DND-41 (cell line): ENCODE results near the gene TMEM63C.

Source experiments
- ATAC-seq: fragments of 200-7000 bp; cut with Tn5 transposase; 3 replicates; pipeline ENCODE4 v1.9.1; 2021; ENCODE audit warnings: low read depth; ENCODE audit not compliant: insufficient read depth
- DNase-seq: peaks from one replicate; pipeline ENCODE4 v3.0.0-alpha.2; 2020
- H2AFZ ChIP-seq: 2 replicates; pipeline ENCODE4 v1.6.0; 2012; ENCODE audit warnings: low read depth, low read length
- H3K27ac ChIP-seq: 2 replicates; pipeline ENCODE4 v1.5.1; 2012; ENCODE audit warnings: low read length, inconsistent platforms
- H3K27me3 ChIP-seq: fragments of 200-600 bp; sonication (generic); 2 replicates; pipeline ENCODE4 v1.6.0; 2012; ENCODE audit warnings: low read length, mild to moderate bottlenecking, inconsistent platforms; ENCODE audit not compliant: insufficient read depth, poor library complexity
- H3K36me3 ChIP-seq: 2 replicates; pipeline ENCODE4 v1.5.1; 2012; ENCODE audit warnings: low read length, inconsistent platforms; ENCODE audit not compliant: insufficient read depth
- H3K4me1 ChIP-seq: 2 replicates; pipeline ENCODE4 v1.5.1; 2012; ENCODE audit warnings: mild to moderate bottlenecking, low read length; ENCODE audit not compliant: insufficient read depth
- H3K4me2 ChIP-seq: 2 replicates; pipeline ENCODE4 v1.6.0; 2012; ENCODE audit warnings: mild to moderate bottlenecking, moderate library complexity, low read length, inconsistent platforms; ENCODE audit not compliant: insufficient read depth
- H3K4me3 ChIP-seq, 2 experiments: fragments of 200-600 bp in 1 of 2; shearing (Covaris generic) in 1 of 2; 2 replicates each; pipeline ENCODE4 v1.5.1; 2012 to 2016; ENCODE audit warnings: inconsistent platforms in 2 of 2, low read length in 2 of 2, mild to moderate bottlenecking in 2 of 2, low read depth in 1 of 2, moderate library complexity in 1 of 2
- H3K79me2 ChIP-seq: 2 replicates; pipeline ENCODE4 v1.6.0; 2012; ENCODE audit warnings: low read length, inconsistent platforms; ENCODE audit not compliant: insufficient read depth
- H3K9ac ChIP-seq: 2 replicates; pipeline ENCODE4 v1.6.0; 2012; ENCODE audit warnings: low read depth, mild to moderate bottlenecking, inconsistent platforms, low read length, moderate library complexity
- H3K9me3 ChIP-seq: 2 replicates; pipeline ENCODE4 v1.5.1; 2012; ENCODE audit warnings: low read length, moderate library complexity, mild to moderate bottlenecking, inconsistent platforms; ENCODE audit not compliant: insufficient read depth, severe bottlenecking
- H4K20me1 ChIP-seq: 2 replicates; pipeline ENCODE4 v1.6.0; 2012; ENCODE audit warnings: low read length; ENCODE audit not compliant: insufficient read depth
- EZH2 ChIP-seq: IDR thresholded peaks from 3 replicates; pipeline ENCODE4 v1.6.1; 2012; ENCODE audit warnings: borderline replicate concordance, low read depth, mild to moderate bottlenecking, moderate library complexity, low read length, inconsistent platforms; ENCODE audit not compliant: severe bottlenecking
- TF ChIP-seq, protein P1 (sequence below): IDR thresholded peaks from 2 replicates; pipeline ENCODE4 v1.5.1; 2012; ENCODE audit warnings: borderline replicate concordance, low read length, moderate library complexity, mild to moderate bottlenecking; ENCODE audit not compliant: poor library complexity, severe bottlenecking; ENCODE audit errors: extremely low read depth

Gene TMEM63C

DNA sequence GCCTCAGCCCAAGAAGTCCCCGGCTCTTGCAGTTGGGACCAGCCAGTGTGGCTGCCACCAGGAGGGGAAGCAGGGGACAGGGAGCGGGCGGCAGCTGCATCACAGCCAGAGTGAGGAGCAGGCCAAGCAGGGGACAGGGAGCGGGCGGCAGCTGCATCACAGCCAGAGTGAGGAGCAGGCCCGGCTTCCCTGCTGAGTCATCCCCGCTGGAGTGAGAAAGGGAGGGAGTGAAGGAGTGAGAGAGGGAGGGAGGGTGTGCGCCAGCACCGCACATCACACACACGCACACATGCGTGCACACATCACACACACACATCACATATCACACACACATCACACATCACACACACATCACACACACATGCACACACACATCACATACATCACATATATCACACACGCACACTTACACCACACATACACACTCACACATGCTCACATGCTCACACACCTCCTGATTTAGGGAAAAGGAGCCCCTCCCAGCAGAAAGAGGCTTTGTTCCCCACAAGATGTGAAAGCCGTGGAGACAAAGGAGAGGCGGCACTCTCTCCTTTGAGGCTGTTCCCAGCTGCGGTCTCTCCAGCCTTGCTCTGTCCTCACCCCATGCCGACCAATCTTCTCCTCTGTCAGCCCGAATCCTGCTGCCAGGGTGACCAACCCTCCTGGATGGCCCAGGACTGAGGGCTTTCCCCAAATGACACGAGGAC lies 23.3 kb upstream of the TMEM63C start:
- Histone ChIP-seq H3K9ac (no peak overlapping the region), H3K27me3 (peaks cover 8% of the 10 kb centered on the region), H3K4me3 (no peak overlapping the region), H3K9me3 (no peaks in the 10 kb centered on the region), H3K79me2 (no peaks in the 10 kb centered on the region), H3K36me3 (no peaks in the 10 kb centered on the region), H2AFZ (no peak overlapping the region), H3K4me2 (no peak overlapping the region), H3K27ac (no peak overlapping the region), H4K20me1 (no peaks in the 10 kb centered on the region), H3K4me1 (no peaks in the 10 kb centered on the region)
- TF ChIP-seq EZH2 = no peak
- TF ChIP-seq, protein P1, sequence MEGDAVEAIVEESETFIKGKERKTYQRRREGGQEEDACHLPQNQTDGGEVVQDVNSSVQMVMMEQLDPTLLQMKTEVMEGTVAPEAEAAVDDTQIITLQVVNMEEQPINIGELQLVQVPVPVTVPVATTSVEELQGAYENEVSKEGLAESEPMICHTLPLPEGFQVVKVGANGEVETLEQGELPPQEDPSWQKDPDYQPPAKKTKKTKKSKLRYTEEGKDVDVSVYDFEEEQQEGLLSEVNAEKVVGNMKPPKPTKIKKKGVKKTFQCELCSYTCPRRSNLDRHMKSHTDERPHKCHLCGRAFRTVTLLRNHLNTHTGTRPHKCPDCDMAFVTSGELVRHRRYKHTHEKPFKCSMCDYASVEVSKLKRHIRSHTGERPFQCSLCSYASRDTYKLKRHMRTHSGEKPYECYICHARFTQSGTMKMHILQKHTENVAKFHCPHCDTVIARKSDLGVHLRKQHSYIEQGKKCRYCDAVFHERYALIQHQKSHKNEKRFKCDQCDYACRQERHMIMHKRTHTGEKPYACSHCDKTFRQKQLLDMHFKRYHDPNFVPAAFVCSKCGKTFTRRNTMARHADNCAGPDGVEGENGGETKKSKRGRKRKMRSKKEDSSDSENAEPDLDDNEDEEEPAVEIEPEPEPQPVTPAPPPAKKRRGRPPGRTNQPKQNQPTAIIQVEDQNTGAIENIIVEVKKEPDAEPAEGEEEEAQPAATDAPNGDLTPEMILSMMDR = no peak
- DNase-seq (no peak), ATAC-seq (peak; percentile 44; the same call in 2 of the 3 replicates)

DNA sequence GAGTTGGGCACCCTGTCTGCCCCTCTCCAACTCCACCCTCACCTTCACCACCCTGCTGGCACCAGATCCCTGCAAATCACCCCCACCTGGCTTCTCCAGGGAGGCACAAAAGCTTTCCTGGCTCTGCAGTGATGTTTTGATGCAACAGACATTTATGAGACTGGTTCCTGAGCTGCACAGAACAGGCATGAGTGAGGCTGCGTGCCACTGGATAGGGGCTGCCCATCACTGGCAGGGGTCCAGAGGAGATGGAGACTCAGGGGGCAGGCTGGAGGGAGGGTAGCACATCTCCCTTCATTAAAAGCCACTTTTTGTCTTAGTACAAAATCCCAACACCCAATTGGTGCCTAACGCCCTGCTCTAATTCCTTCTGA lies 22.7 kb upstream of the TMEM63C start:
- H3K36me3 ChIP-seq = no peaks in the 10 kb centered on the region
- no peak overlapping the region for H2AFZ ChIP-seq
- no peak overlapping the region for H3K4me2 ChIP-seq
- TF ChIP-seq, protein P1 = no peak
- no peak for TF ChIP-seq EZH2
- H3K27ac ChIP-seq = no peak overlapping the region
- H3K27me3 ChIP-seq = peaks cover 8% of the 10 kb centered on the region
- no peaks in the 10 kb centered on the region for H3K79me2 ChIP-seq
- H3K9ac ChIP-seq = no peak overlapping the region
- no peaks in the 10 kb centered on the region for H4K20me1 ChIP-seq
- no peaks in the 10 kb centered on the region for H3K9me3 ChIP-seq
- no peak overlapping the region for H3K4me3 ChIP-seq
- H3K4me1 ChIP-seq = no peaks in the 10 kb centered on the region
- DNase-seq (no peak), ATAC-seq (no peak)

DNA sequence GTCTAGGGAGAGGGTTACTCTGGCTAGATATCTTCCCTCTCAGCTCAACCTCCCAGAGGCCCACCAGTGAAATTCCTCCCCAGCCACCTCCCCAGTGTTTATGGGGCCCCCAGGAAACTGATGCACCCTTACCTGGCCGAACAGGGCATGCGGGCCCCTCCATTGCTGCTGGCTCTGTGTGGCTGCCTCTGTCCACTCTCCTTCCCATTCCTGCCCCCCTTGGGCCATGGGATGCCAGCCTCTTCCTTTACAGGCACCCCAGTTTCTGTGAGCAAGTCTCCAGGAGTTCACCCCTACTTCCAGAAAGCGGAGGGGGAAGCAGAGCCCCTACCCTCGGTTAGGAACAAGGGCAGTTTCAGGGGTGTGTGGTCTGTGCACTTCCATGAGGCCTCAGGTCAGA lies 20.6 kb upstream of the TMEM63C start:
- H3K4me1 ChIP-seq = no peaks in the 10 kb centered on the region
- H3K4me2 ChIP-seq = no peak overlapping the region
- peaks cover 8% of the 10 kb centered on the region for H3K27me3 ChIP-seq
- no peak overlapping the region for H3K27ac ChIP-seq
- DNase-seq = no peak
- TF ChIP-seq, protein P1 = no peak
- TF ChIP-seq EZH2 = no peak
- no peaks in the 10 kb centered on the region for H4K20me1 ChIP-seq
- H3K79me2 ChIP-seq = no peaks in the 10 kb centered on the region
- no peaks in the 10 kb centered on the region for H3K36me3 ChIP-seq
- ATAC-seq = no peak
- no peaks in the 10 kb centered on the region for H3K9me3 ChIP-seq
- no peak overlapping the region for H3K4me3 ChIP-seq
- no peak overlapping the region for H2AFZ ChIP-seq
- no peak overlapping the region for H3K9ac ChIP-seq

DNA sequence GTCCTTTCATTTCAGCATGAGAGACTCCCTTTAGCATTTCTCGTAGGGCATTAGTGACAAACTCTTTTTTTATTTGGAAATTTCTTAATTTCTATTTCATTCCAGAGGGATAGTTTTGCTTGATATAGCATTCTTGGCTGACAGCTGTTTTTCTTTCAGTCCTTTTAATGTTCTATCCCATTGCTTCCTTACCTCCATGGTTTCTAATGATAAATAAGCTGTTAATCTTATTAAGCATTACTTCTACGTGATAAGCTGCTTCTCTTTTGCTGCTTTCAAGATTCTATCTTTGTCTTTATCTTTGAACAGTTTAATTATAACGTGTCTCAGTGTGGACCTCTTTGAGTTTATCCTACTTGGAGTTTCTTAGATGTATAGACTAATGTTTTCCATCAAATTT lies 11.6 kb upstream of the TMEM63C start:
- TF ChIP-seq, protein P1 = no peak
- TF ChIP-seq EZH2 = no peak
- Histone ChIP-seq H4K20me1 (no peaks in the 10 kb centered on the region), H3K27ac (no peak overlapping the region)

More for the DNA sequence above, 11.6 kb upstream of the TMEM63C start:
- Histone ChIP-seq H3K4me1 (no peaks in the 10 kb centered on the region), H3K27me3 (peaks cover 3% of the 10 kb centered on the region), H2AFZ (no peak overlapping the region), H3K36me3 (no peaks in the 10 kb centered on the region), H3K9ac (no peak overlapping the region), H3K4me3 (no peak overlapping the region), H3K79me2 (no peaks in the 10 kb centered on the region), H3K4me2 (no peak overlapping the region), H3K9me3 (peaks cover 7% of the 10 kb centered on the region)
- DNase-seq (no peak), ATAC-seq (no peak)
